AG09319 (cell line): Measurements from ENCODE around the gene TCF7L2.
"Not testable (repeated sequence)": the region's sequence is repeated elsewhere in the genome, so short reads cannot be mapped to it uniquely, and the experiment has no call there.

Experiments used
- DNase-seq: peaks from one replicate; pipeline ENCODE4 v3.0.0-alpha.2; 2010; ENCODE audit warnings: low read depth; ENCODE audit errors: extremely low read depth
- CTCF ChIP-seq: IDR thresholded peaks from 2 replicates; pipeline ENCODE4 v1.5.1; 2011; ENCODE audit warnings: low read depth, mild to moderate bottlenecking, inconsistent platforms, low read length, moderate library complexity

Gene TCF7L2

GRCh38 chr10:113061054-113061430, 111.0 kb downstream of the TCF7L2 start:
- no peak for TF ChIP-seq CTCF

GRCh38 chr10:113061557-113061956, 111.5 kb downstream of the TCF7L2 start:
- no peak for TF ChIP-seq CTCF
- DNase-seq: no peak

More at GRCh38 chr10:113061054-113061430, 111.0 kb downstream of the TCF7L2 start:
- DNase-seq: no peak

GRCh38 chr10:113063043-113063967, 113.3 kb downstream of the TCF7L2 start:
- no peak for TF ChIP-seq CTCF
- DNase-seq: no peak

- no peak for TF ChIP-seq CTCF
- no peak for DNase-seq
Observed at GRCh38 chr10:113064039-113064438, 114.0 kb downstream of the TCF7L2 start.

- DNase-seq: not testable (repeated sequence)
Observed at GRCh38 chr10:113066120-113066519, 116.1 kb downstream of the TCF7L2 start.

GRCh38 chr10:113066561-113067312, 116.7 kb downstream of the TCF7L2 start:
- TF ChIP-seq CTCF: no peak
- DNase-seq: no peak

- TF ChIP-seq CTCF: no peak
Observed at GRCh38 chr10:113067501-113067900, 117.5 kb downstream of the TCF7L2 start.

More at GRCh38 chr10:113067501-113067900, 117.5 kb downstream of the TCF7L2 start:
- DNase-seq: no peak
